Measurements from ENCODE around the gene SYNDIG1. TPM values are rescaled to one million over a fixed set of nuclear protein-coding genes. Genes with fewer than 3 reads are reported as not detected.

SYNDIG1 gene
- total RNA-seq, 1 donor from 2014 or later = 0.49 TPM

DNA sequence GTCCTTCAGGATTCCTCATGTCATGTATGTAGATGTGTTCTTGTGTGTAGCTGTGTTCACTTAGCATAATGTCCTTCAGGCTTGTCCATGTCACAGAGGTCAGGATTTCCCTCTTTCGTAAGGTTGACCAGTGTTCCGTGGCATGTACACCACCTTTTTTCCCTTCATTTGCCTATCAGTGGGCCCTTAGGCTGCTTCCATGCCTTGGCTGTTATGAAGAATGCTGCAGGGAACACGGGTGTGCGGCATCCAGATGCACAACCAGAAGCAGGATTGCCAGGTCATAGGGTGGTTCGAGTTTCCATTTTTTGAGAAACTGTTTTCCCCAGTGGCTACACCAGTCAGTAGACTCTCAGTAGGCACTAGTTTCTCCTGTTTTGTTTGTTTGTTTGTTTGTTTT is 29.2 kb downstream of the SYNDIG1 start:
- TF ChIP-seq, protein P1, sequence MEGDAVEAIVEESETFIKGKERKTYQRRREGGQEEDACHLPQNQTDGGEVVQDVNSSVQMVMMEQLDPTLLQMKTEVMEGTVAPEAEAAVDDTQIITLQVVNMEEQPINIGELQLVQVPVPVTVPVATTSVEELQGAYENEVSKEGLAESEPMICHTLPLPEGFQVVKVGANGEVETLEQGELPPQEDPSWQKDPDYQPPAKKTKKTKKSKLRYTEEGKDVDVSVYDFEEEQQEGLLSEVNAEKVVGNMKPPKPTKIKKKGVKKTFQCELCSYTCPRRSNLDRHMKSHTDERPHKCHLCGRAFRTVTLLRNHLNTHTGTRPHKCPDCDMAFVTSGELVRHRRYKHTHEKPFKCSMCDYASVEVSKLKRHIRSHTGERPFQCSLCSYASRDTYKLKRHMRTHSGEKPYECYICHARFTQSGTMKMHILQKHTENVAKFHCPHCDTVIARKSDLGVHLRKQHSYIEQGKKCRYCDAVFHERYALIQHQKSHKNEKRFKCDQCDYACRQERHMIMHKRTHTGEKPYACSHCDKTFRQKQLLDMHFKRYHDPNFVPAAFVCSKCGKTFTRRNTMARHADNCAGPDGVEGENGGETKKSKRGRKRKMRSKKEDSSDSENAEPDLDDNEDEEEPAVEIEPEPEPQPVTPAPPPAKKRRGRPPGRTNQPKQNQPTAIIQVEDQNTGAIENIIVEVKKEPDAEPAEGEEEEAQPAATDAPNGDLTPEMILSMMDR (conservative IDR thresholded peaks at IDR 0.05) = no peak
- Mint-ChIP-seq H3K9me3 (no peaks in the 10 kb centered on the region), H3K36me3 (ENCODE audit: low read depth) (no peaks in the 10 kb centered on the region), H3K4me3 (no peak overlapping the region), H3K27ac (ENCODE audit: unreplicated experiment) (no peak overlapping the region), H3K27me3 (ENCODE audit: low read depth) (no peaks in the 10 kb centered on the region), H3K4me1 (peaks cover 9% of the 10 kb centered on the region)
- no peak for DNase-seq (ENCODE audit: low read depth, low spot score)

- no peaks in the 10 kb centered on the region for H3K9me3 Mint-ChIP-seq
- no peaks in the 10 kb centered on the region for H3K27me3 Mint-ChIP-seq (ENCODE audit: low read depth)
- TF ChIP-seq, protein P1 (conservative IDR thresholded peaks at IDR 0.05) = no peak
- no peak overlapping the region for H3K4me3 Mint-ChIP-seq
- H3K36me3 Mint-ChIP-seq (ENCODE audit: low read depth) = no peaks in the 10 kb centered on the region
- H3K4me1 Mint-ChIP-seq = peaks cover 9% of the 10 kb centered on the region
- DNase-seq (ENCODE audit: low read depth, low spot score) = no peak
- no peak overlapping the region for H3K27ac Mint-ChIP-seq (ENCODE audit: unreplicated experiment)
Observed at GRCh38 chr20:24499472-24499871, 30.0 kb downstream of the SYNDIG1 start.

DNA sequence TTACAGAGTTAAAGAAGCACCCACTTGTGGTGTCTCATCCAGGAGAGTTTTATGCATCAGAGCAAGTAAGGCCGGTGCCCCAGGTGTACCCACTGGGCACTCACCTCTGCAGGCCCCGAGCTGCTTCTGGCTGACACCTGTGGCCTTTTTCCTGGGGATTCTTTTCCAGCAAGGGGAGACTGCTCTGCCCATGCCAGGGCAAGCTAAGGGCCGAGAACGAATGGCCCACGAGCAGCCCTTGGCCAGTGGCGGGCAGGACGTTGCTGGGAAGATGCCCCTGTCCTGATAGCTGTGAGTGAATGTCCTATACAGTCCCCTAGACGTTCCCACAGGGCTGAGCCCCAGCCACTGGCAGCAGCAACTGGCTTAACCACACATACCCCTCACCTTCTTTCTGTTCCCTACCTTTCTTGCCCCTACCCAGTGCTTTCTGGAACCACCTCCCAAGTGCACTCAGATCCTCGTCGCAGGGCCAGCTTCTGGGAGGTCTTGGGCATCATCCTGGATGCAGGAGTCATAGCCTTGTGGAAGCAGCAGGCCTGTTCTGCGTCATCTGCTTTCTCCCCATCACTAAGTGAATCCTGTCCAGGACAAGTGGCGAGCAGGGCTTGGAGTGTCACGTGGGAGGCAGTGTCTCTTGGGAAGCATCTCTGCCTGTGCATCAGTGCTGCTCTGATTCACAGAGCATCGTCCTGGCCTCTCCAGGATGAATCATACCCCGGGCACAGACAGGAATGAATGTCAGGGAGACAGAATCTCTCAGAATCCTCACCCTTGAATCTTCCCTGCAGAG is 32.5 kb downstream of the SYNDIG1 start:
- peaks cover 9% of the 10 kb centered on the region for H3K4me1 Mint-ChIP-seq
- H3K27ac Mint-ChIP-seq (ENCODE audit: unreplicated experiment) = no peak overlapping the region
- H3K27me3 Mint-ChIP-seq (ENCODE audit: low read depth) = peaks cover 3% of the 10 kb centered on the region
- H3K36me3 Mint-ChIP-seq (ENCODE audit: low read depth) = no peaks in the 10 kb centered on the region
- TF ChIP-seq, protein P1 (conservative IDR thresholded peaks at IDR 0.05) = no peak
- H3K4me3 Mint-ChIP-seq = no peak overlapping the region
- H3K9me3 Mint-ChIP-seq = no peaks in the 10 kb centered on the region
- DNase-seq (ENCODE audit: low read depth, low spot score) = no peak

GRCh38 chr20:24502661-24503060 is 33.2 kb downstream of the SYNDIG1 start:
- H3K27ac Mint-ChIP-seq (ENCODE audit: unreplicated experiment) = no peak overlapping the region
- H3K4me3 Mint-ChIP-seq = no peak overlapping the region
- H3K36me3 Mint-ChIP-seq (ENCODE audit: low read depth) = no peaks in the 10 kb centered on the region
- TF ChIP-seq, protein P1 (conservative IDR thresholded peaks at IDR 0.05) = no peak
- H3K4me1 Mint-ChIP-seq = peaks cover 9% of the 10 kb centered on the region
- no peak for DNase-seq (ENCODE audit: low read depth, low spot score)
- peaks cover 3% of the 10 kb centered on the region for H3K27me3 Mint-ChIP-seq (ENCODE audit: low read depth)
- H3K9me3 Mint-ChIP-seq = no peaks in the 10 kb centered on the region

DNA sequence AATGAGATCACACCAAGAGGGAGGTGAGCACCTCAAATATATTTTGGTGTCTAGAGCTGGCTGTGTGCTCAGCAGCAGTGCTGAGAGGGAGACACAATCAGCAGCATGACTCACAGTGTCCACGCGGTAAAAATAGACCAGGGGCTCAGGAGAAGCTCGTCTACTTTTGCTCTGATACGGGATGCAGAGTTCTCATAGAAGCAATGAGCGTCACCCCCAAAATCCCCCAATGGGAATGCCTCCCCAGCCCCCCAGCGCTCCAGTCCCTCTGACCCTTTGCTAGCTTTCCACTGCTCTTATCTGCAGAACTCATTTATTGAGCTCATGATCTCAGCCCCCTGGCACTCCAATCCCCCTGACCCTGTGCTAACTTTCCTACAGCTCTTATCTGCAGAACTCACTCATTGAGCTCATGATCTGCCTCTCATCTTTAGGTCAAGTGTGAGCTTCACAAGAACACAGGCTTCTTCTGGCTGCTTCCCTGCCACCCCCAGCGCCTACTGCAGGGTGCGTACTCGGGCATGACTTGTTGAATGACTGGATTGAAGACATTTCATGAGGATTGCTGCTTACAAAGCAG is 34.0 kb downstream of the SYNDIG1 start:
- peaks cover 9% of the 10 kb centered on the region for H3K4me1 Mint-ChIP-seq
- no peak overlapping the region for H3K4me3 Mint-ChIP-seq

More for the DNA sequence above, 34.0 kb downstream of the SYNDIG1 start:
- H3K36me3 Mint-ChIP-seq (ENCODE audit: low read depth) = no peaks in the 10 kb centered on the region
- DNase-seq (ENCODE audit: low read depth, low spot score) = no peak
- TF ChIP-seq, protein P1 (conservative IDR thresholded peaks at IDR 0.05) = no peak
- H3K27ac Mint-ChIP-seq (ENCODE audit: unreplicated experiment) = no peak overlapping the region
- H3K27me3 Mint-ChIP-seq (ENCODE audit: low read depth) = peaks cover 3% of the 10 kb centered on the region
- no peaks in the 10 kb centered on the region for H3K9me3 Mint-ChIP-seq
